CD4-positive, alpha-beta T cell treated with Interleukin-12 subunit alpha and Interleukin-12 subunit beta, for 1 hour (primary cell): ENCODE data around the gene FCN2.
A peak's percentile ranks its signal among the peaks of the same experiment; 100 is the strongest.

Source experiments
- DNase-seq: peaks from one replicate; pipeline ENCODE4 v3.0.0-alpha.2; 2020

FCN2 gene

GRCh38 chr9:134913041-134913712 is 32.6 kb downstream of the FCN2 start:
- no peak for DNase-seq

GRCh38 chr9:134913713-134914500 is 33.3 kb downstream of the FCN2 start:
- DNase-seq, result no peak

- DNase-seq, result no peak
Measured at GRCh38 chr9:134914501-134914834, 33.9 kb downstream of the FCN2 start.

- no peak for DNase-seq
Measured at GRCh38 chr9:134915046-134915985, 34.7 kb downstream of the FCN2 start.

GRCh38 chr9:134916161-134916665 is 35.6 kb downstream of the FCN2 start:
- no peak for DNase-seq

GRCh38 chr9:134917431-134918373 is 37.1 kb downstream of the FCN2 start, which contains the start of gene FCN1:
Gene FCN1 (minus strand): TSS chr9:134917912. CDS start chr9:134917871, 41 bp downstream.
- no peak for DNase-seq

- no peak for DNase-seq
Measured at GRCh38 chr9:134918646-134919045, 38.0 kb downstream of the FCN2 start.

GRCh38 chr9:134919303-134919702 is 38.7 kb downstream of the FCN2 start:
- DNase-seq, result no peak

GRCh38 chr9:134922066-134922931 is 41.7 kb downstream of the FCN2 start:
- DNase-seq, result no peak

GRCh38 chr9:134922932-134923240 is 42.3 kb downstream of the FCN2 start:
- DNase-seq, result no peak

- DNase-seq, result no peak
Measured at GRCh38 chr9:134923466-134923865, 42.9 kb downstream of the FCN2 start.

GRCh38 chr9:134925011-134925511 is 44.5 kb downstream of the FCN2 start:
- DNase-seq, result no peak

- no peak for DNase-seq
Measured at GRCh38 chr9:134928436-134929192, 48.0 kb downstream of the FCN2 start.

- DNase-seq, result peak; percentile 17
Measured at GRCh38 chr9:134929193-134930158, 48.9 kb downstream of the FCN2 start.

- DNase-seq, result no peak
Measured at GRCh38 chr9:134930398-134930797, 49.8 kb downstream of the FCN2 start.

- DNase-seq, result no peak
Measured at GRCh38 chr9:134932171-134932570, 51.6 kb downstream of the FCN2 start.

GRCh38 chr9:134932606-134933005 is 52.0 kb downstream of the FCN2 start:
- DNase-seq, result no peak

GRCh38 chr9:134933076-134933659 is 52.6 kb downstream of the FCN2 start:
- DNase-seq, result no peak
